Gastrocnemius medialis (tissue), 4 donors: ENCODE data around the gene SDK2.

ENCODE experiments used
- POLR2A ChIP-seq, 2 donors: fragments of 450-650 bp; IDR thresholded peaks; one replicate each; pipeline ENCODE4 v1.6.1; 2017; ENCODE audit warnings: antibody characterized with exemption in 2 of 2, mild to moderate bottlenecking in 2 of 2, moderate library complexity in 2 of 2
- TF ChIP-seq, protein P1 (sequence below), 5 experiments: fragments of 450-650 bp in 3 of 5; fragments of 200-600 bp in 2 of 5; sonication (generic) in 2 of 5; IDR thresholded peaks in 4 of 5; conservative IDR thresholded peaks in 1 of 5; 1 replicate in 4 of 5; 2 replicates in 1 of 5; pipeline ENCODE4 v1.5.1; 2016 to 2019; ENCODE audit warnings: antibody characterized with exemption in 5 of 5, mild to moderate bottlenecking in 3 of 5, moderate library complexity in 3 of 5

DNA sequence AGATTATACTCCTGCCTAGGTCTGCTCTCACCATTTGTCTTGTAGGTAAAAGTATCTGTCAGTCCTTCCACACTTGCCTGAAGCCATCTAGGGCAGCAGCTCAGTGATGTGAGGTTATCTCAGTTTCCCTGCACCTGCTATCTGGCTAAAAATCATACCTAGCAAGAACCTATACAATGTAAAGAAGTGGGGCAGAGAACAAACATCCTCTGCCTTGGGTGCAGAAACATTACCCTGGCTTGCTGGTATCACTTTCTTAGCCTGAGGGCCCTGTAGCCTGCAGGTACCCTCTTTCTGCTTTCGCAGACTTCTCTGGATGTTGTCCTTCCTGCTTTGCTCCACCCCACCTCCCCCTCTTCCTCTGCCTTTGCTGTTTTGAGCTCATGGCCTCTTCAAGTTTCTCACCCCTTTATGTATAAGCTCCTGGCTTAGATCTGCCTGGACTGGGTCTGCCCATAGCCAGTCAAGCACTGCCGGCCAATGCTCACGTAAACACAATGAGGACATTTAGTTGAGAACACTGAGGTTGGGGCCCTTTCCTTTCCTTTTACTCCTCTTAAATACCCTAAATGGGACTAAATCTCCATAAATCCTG is 8.7 kb upstream of the SDK2 start:
- TF ChIP-seq POLR2A (IDR thresholded peaks at IDR 0.05): no peak
- TF ChIP-seq, protein P1, sequence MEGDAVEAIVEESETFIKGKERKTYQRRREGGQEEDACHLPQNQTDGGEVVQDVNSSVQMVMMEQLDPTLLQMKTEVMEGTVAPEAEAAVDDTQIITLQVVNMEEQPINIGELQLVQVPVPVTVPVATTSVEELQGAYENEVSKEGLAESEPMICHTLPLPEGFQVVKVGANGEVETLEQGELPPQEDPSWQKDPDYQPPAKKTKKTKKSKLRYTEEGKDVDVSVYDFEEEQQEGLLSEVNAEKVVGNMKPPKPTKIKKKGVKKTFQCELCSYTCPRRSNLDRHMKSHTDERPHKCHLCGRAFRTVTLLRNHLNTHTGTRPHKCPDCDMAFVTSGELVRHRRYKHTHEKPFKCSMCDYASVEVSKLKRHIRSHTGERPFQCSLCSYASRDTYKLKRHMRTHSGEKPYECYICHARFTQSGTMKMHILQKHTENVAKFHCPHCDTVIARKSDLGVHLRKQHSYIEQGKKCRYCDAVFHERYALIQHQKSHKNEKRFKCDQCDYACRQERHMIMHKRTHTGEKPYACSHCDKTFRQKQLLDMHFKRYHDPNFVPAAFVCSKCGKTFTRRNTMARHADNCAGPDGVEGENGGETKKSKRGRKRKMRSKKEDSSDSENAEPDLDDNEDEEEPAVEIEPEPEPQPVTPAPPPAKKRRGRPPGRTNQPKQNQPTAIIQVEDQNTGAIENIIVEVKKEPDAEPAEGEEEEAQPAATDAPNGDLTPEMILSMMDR (IDR thresholded peaks at IDR 0.05 in 4 of 5, conservative IDR thresholded peaks at IDR 0.05 in 1 of 5): no peak
